GM19238 (cell line): ENCODE measurements around the gene FOXN4.

Experiments
- DNase-seq: peaks from one replicate; pipeline ENCODE4 v3.0.0; 2011; ENCODE audit warnings: low spot score; ENCODE audit not compliant: insufficient read length

The FOXN4 gene

DNA sequence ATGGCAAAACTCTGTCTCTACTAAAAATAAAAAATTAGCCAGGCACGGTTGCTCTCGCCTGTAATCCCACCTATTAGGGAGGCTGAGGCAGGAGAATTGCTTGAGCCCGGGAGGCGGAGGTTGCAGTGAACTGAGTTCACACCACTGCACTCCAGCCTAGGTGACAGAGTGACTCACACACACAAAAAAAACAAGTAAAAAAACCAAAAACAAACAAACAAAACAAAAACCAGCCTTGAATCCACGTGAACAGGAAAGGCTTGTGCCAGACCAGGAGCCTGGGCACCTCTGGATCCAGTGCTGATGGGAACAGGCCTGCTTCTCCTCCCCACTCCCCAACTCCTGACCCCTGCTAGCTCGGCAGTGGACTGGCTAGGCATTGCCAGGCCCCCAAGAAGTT lies 3.5 kb downstream of the FOXN4 start:
- DNase-seq = no peak

DNA sequence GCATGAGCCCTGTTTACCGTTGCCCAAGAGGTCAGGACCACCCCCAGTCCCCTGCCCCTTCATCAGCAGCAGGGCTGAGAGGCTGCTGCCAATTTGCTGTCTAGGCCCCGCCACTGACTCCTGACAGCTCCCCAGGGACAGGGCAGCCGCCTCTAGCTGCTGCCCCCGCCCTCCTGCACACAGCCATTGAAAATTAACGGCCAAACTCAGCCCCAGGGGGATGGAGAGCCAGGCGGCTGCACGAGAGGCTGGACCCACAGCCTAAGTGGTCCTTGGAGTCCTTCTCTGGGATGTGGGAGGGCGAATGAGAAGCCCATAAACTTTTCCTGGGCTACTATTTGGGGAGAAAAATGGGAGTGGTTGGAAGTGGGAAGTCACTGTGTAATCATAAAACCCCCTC lies 4.6 kb downstream of the FOXN4 start:
- DNase-seq = no peak

DNA sequence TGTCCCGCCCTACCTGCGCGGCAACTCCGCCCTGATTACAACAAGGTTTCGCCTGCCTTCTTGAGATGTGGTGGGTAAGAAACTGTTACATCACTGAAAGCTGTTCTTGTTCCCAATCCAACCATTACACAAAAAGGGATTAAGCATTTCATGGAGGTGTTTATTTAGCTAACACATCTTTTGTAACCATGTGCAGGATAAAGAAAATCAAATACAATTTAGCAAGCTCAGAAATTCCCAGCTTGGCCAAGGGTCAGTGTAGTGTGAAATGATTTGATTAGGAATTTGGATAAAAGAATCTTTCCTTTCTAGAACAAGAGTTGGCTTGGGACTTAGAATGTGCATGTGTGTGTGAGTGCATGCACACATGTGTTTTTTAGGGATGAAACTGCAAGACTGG lies 6.3 kb downstream of the FOXN4 start:
- no peak for DNase-seq

DNA sequence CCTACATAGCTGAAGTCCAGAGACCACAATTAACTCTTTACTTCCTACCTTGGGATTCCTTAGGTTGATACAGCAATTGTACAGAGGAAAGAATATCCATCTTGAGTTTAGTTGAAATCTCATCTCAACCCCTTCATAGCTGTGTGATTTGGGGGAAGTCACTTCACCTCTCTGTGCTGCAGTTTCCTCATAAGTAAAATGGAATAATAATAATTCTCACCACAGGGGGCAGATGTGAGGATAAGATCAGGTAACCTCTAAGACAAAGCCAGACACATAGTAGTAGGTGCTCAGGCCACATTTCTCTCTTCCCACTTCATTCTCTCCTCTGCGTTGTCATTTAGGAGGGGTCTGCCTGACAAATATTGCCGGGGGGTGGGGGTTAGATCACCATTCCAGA lies 6.7 kb downstream of the FOXN4 start:
- DNase-seq = no peak

DNA sequence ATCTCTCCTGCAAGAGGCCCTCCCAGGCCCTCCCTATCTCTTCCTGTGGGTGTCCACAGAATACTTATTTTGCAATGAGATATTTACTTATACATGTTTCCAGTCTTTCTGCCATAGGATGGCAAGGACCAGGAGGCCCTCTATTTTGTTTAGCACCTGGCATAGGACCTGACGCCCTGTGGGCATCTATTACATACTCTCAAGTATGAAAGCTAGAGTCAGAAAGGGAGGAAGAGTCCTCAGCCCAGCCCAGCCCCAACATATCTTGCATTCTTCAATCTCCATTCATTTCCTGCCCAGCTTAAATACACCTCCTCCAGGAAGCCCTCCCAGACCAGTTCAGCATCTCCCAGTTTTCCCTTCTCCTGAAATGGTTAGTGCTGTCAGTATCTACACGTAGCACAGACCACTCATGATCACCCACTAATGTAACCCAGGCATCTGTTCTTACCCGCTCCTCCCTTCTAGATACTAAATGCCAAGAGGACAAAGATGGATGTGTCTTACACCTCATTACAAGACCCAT lies 7.4 kb downstream of the FOXN4 start:
- DNase-seq = no peak

DNA sequence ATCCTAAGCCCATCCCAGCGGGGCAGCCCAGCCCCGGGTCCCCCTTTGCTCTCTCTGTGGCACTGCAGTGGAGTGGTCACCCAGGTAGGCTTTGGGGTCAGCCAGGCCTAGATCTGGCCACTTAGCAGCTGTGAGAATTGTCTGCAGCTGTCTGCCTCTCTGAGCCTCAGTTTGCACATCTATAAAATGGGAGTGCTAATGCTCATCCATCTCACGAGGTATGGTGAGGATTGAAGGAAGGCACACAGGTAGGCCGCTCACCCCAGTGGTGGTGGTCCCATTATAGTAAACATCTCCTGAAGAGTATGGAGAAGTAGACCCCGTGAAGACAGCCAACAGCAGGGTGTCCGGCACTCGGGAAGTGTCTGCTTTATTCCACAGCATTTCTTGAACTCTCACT lies 9.2 kb downstream of the FOXN4 start:
- no peak for DNase-seq

DNA sequence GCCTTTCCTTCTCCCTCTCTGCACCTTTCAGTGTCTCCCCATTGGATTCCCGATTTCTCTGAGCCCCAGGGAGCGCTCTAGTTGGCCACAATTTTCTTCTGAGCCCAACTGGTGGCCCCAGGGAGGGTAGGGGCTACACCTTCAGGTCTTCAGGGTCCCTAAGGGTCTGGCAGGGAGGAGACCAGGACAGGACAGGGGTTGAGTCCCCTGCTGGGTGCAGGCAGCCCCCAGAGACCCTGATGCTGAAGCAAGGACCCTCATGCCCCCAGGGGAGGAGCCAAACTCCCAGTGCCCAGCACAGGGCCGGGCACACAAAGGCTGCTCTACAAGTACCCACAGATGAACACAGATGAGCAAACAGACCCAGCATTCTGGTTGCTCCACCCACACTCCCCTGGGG lies 12.7 kb downstream of the FOXN4 start:
- no peak for DNase-seq

DNA sequence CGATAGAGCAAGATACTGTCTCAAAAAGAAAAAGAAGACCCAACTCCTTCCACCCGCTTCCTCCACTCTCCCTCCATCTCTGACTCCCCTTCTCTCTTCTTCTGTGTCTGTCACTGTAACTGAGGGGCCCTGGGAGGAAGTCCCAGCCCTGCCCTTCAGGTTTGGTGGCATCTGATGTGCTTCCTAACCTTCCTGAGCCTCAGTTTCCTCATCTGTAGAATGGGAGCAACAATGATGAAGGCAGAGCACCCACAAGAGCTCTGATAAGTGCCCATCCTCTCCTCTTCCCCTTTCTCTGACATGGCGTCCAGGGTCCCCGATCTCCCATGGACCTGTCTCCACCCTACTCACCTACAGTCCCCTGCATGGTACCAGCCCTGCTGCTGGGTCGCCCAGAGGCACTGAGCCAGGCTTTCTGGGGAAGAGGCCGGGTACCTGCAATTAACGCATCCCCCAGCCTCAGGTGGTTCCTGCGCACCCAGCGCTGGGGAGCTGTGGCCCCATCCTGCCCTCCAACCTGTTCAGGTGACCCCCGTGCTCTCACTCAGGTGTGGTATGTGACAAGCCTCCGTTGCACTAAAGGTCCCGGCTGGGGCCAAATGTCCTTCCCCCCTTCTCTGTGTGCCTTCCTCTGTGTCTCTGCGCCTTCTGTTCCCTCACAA lies 13.2 kb downstream of the FOXN4 start:
- DNase-seq = no peak

DNA sequence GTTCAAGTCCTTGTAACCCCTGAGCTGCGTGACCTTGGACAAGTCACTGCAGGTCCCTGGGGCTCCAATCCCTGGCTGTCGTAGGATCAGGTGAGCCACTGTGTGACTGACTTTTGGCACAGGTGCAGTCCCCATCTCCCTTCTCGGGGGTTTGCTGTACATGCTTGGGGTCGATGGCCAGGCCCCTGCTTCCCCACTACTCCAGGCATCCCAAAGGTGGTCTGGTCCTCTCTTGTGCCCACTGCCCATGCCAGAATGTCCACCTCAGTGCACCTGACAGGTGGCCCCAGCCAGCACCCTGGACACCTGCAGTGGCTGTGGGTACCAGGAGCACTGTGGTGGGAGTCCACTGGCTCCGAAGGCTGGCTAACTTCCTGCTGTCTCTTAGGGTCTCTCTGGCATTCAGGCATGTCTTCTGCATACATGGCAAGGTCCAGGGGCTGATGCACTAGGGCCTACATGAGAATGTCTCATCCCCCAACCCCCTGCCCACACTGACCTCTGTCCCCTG lies 14.7 kb downstream of the FOXN4 start:
- DNase-seq = no peak

DNA sequence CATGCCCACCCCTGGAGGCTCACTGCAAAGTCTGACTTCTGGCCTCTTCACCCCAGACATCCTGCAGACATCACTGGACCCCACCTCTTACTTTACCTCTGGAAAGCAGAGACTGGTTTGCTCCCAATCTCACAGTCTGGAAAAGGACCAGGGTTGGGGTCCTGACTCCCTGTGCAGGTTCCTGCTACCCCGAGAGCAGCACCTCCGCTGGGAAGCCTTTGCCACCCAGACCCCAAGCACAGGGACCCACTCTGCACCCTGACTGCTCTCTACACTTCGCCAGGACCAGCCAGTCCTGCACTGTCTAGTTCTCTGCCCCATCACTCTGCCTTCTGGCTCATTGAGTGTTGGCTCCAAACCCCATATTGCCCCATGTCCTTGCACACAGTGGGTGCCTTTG lies 16.0 kb downstream of the FOXN4 start:
- no peak for DNase-seq

DNA sequence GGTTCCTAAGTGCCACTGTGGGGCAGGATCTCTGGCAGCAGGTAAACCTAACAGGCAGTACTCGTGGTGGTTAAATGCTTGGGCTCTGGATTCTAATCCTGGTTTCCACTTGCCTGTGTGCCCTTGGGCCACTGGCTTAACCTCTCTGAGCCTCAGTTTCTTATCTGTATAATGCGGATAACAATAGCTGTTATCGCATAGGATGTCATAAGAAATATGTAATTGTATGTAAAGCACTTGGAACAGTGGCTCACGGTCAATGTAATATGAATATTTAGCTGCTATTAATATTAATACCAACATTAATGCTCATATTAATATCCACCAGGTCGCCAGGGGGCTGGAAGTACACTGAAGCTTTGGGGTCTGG lies 16.8 kb downstream of the FOXN4 start:
- DNase-seq = no peak

DNA sequence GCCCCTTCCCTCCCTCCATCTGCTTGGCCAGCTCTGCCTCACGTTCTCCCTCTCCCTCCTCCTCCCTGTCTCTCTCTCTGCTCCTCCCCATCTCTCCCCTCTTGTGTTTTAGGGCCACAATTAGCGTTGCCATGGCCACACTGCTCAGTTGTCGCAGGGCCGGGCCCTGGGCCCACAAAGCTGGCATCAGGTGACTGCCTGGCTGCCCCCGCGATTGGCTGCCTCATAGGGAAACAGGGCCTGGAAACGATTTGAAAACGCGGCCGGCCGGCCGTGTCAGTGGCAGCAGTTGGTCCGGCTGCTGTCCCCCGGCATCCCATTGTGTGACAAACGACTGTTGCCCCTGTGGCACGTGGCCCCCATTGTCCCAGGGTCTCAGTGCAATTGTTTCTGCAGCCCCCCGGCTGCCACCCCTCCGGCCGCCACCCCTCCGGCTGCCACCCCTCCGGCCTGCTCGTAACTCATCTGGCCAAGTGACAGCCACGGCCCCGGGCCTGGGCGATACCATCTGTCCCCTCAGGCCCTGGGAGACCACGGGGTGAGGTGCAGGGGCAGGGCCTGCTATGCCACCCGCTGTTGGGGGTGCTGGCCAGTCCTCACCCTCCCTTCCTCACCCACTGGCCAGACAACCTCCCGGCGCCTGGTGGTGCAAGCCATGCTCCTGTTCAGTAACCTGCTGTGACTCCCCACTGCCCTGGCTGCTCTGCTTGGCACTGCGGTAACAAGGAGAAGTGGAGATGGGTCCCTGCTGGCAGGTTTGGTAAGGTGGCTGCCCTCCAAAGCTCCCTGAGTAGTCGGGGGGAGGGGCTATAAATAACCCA lies 17.4 kb downstream of the FOXN4 start:
- no peak for DNase-seq

DNA sequence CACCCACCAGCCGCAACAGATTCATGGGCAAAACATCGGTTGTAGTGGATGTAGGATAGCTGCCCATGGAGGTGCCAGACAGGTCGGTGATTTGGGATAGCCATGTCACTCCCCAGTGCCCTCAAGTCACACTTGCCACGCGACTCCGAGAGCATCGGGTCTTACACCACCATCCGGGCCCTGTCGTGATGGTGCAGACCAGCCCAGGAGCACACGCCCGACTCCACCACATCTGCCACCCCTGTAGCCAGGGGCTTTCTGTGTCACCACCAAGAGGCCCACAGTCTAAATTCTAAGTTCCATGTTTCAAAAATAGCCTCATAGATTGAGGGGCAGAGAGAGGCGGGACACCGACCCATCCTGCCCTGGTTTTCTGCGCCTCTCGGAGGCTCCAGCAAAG lies 18.0 kb downstream of the FOXN4 start:
- no peak for DNase-seq

DNA sequence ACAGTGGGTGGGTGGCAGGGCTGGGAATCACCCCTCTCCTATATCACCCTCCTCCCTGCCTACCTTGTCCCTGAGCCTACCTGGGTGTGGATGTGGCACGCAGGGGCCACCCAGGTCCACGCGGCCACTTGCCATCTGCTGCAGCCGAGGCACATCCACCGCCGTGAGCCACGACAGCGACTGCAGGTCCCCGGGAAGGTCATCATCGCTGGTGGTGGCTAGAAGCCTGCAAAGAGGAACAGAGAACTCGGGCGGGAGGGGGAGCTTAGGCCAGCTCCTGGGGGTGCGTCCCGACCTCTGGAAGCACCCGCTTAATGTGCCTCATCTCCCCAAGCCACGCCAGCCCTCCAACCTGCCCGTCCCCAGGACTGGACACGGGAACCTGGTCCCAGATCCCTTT lies 19.0 kb downstream of the FOXN4 start:
- no peak for DNase-seq

DNA sequence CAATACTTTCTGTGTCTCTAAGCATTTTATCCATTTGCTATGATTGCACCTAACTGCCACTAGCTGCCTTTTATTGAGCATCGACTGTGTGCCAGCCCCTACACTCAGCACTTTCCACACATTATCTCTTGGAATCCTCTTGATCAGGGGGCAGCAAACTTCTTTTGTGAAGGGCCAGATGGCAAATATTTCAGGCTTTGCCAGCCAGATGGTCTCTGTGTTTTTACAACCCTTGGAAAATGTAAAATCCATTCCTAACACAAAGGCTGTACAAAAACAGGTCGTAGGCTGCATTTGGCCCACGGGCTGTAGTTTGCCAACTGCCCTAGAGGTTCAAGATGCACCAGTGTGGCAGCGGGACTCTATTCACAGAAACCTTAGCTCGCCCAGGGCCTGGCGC lies 19.5 kb downstream of the FOXN4 start:
- DNase-seq = no peak

DNA sequence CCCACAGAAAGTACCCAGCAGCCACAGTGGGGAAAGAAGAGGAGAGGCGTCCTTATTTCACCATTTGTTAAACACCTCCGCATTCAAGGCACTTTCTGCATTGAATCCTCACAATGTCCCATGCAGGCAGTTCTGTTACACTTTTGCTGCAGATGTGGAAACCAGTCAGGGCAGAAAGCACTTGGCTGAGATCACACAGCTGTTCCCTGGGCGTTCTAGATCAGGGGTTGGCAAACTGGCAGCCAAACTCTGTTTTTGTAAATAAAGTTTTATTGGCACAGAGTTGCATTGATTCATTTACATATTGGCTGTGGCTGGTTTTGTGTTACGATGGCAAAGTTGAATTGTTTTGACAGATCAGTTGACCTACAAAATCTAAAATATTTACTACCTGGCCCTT lies 20.1 kb downstream of the FOXN4 start:
- no peak for DNase-seq

DNA sequence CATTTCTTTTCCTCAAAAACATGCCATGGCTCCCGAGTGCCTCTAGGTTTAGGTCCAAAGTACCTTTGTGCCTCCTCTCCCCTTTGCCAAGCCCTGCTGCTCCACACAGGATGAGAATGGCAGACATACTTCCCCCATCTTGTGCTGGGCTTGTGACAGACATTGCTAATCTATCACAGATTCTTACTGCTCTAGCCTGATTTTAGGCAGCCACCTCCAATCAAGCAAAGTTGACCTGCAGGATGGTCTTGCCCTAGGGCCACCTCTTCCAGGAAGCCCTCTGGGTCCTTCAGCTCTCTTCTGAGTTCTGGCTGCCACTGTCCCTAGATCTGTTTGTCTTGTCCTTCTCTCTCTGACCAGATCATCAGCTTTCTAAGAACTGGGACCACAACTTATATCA lies 20.5 kb downstream of the FOXN4 start:
- DNase-seq = no peak

DNA sequence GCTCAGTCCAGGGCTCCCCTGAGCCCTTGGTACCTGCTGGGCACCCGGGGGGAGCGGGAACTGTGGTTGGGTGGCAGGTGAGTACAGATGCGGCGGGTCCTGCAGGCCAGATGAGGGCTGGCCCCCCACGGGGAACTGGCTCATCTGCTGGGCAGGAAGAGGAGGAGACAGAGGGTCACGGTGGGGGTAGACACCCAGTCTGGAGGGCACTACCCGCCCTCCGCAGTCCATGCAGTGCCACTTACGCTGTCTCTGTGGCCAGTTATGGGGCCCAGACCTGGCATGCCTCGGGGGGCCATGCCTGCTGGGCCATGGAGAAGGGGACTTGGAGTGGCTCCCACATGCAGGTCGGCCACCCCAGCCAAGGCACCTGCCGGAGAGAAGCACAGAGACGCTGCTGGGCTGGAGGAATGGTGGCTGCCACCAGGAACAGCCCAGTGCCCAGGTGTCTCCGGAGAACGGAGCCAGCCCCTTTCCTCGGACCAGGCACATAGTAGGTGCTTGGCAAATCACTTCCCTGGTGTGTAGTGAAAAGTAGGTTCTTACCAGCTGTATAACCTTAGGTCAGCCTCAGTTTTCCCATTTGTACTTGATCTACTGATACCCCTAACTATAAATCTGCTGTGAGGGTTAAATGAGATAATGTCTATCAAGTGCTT lies 21.1 kb downstream of the FOXN4 start:
- no peak for DNase-seq

DNA sequence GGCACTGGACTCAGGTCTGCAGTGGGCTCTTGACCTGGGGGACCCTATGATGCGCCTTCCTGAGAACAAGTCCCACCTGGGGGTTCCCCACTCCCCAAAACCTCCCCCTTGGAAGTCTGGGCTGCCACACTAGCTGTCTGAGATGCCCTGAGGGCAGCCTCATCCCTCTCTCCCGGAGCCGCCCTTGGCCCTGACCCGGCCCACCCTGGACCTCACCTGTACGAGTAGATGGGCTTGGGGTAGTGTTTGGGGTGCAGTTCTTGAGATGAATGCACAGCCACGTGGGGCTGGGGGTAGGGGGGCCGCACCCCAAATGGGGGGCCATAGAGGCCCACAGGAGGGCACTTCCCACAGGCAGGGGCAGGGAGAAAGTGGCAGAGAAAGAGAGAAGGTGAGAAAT lies 21.9 kb downstream of the FOXN4 start:
- no peak for DNase-seq

DNA sequence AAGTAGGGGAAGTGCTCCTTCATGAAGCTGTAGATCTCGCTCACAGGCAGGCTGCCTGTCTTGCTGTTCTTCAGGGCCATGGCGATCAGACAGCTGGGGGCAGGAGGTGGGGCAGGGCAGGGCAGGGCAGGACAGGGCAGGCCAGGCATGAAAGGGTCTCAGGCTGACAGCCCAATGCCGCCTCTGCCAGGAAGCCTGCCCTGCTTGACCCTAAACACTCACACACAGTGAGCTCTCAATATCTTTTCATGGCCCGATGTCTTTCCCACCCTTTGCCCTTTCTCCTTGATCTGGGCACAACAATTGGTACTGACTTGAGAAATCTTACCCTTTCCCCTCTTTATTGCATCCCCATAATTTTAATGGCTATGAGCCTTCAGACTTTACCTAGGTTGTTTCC lies 22.4 kb downstream of the FOXN4 start:
- DNase-seq = no peak

DNA sequence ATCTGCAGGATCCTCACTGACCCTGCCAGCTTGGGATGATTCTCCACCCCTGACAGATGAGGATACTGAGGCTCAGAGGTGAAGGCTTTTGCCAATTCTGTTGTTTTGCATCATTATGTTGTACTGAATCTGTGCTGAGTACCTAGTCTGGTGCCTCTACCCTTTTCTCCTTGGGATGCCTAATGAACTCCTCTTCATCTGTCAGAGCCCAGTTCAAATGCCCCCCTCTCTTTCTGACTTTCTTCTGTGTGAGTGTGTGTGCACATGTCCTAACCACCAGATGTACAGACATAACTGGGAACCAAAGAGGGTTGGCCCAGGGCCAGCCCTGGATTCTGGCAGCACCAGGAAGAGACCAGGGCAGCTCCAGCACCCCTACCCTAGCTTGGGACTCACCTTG lies 22.8 kb downstream of the FOXN4 start:
- DNase-seq = no peak

DNA sequence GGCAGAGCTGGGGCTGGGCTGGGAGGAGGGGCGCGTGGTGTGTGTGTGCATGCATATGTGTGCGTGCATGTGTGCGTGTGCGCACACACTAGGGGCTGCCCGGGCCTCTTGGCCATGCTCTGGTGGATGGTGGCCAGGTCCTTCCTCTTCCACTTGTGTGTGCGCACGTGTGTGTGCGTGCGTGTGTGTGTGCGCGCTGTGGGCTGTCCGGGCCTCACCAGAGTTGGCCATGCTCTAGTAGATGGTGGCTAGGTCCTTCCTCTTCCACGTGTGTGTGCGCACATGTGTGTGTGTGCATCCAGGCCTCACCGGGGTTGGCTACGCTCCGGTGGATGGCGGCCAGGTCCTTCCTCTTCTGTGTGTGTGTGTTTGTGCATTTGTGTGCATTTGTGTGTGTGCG lies 24.7 kb downstream of the FOXN4 start:
- DNase-seq = no peak
